ENCODE results near the gene CPNE9. TPM values are rescaled to one million over a fixed set of nuclear protein-coding genes. Genes with fewer than 3 reads are reported as not detected.

CPNE9 gene
- under 1 TPM in 4 of 5 donors, not detected in 1; 0.05 to 0.27 (median 0.23) TPM for polyA plus RNA-seq (ENCODE audit: insufficient read depth in 1 of 5, insufficient read length in 5 of 5, low replicate concordance in 1 of 5)
- long read RNA-seq, donor 1: 0 reads
- long read RNA-seq, donor 2: 0 reads
- long read RNA-seq, donor 3: 0 reads
- long read RNA-seq, donor 4: 0 reads
- long read RNA-seq, donor 5: 0 reads
- long read RNA-seq, donor 6: 0 reads
- long read RNA-seq, donor 7: 0 reads
- long read RNA-seq, donor 8: 0 reads

DNA sequence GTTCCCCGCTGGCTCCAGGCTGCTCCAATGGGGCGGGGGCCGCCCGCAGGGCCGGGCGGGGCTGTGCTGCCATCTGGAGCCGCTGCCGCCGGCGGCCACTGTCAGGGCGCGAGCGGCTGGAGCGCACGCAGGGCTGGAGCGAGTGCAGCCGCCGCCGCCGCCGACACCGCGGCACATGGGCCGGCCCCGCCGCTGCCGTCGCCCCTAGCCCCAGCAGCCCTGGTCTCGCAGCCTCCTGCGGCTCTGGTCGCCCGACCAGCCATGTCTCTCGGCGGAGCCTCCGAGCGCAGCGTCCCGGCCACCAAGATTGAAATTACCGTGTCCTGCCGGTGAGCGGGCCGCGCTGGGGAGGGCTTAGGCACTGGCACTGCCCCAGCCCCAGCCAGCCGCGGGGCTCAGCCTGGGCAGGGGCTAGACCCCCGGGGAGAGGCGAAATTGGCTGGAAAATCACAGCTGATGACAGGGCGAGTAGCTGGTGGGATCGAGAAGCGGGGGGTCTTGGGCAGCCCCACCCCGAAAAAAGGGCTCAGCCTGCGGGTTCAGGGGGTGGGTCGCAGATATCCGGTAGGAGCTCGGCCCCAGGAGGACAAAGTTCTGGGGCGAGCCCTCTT is at the start of gene CPNE9:
CPNE9 (plus strand) TSS at position 98 of the 611 bp plus-strand sequence; CDS start at position 262, 164 bp downstream.
- DNase-seq: no peak

GRCh38 chr3:9659849-9660248 is 43.8 kb upstream of the CPNE9 start:
- DNase-seq: no peak

DNA sequence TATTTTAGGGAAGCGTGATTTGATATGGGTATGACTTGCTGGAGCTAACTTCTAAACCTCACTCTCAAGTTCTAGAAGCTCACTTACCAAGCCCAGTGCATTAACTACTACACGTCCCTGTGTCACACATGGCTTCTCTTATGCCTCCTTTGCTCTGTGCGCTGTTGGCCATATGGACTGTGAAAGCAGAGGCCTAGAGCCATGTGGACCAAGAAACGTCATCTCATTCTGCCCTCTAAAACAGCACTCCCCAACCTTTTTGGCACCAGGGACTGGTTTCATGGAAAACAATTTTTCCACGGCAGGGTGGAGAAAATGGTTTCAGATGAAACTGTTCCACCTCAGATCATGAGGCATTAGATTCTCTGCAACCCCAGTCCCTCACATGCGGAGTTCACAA is 42.7 kb upstream of the CPNE9 start:
- no peak for DNase-seq

DNA sequence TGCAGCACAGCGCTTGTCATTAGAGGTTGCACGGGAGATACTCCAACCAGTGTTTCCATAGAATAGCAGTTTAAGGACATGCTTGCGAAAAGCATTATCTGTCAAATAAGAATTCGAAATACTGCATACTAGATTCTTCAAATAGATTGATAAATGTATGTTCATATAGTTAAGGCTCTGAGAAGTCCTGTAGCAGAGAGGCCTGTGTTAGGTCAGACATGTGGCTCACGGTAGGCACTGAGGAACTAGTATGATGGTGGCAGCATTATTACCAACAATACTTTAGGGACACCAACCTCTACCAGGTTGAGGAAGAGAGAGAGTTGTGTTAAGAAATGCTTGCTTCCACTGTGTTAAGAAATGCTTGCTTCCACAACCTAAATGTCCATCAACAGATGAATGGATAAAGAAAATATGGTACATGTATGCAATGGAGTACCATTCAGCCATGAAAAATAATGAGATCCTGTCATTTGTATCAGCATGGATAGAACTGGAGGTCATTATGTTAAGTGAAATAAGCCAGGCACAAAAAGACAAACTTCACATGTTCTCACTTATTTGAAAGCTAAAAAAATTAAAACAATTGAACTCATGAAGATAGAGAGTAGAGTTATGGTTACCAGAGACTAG is 39.4 kb upstream of the CPNE9 start:
- DNase-seq: no peak

DNA sequence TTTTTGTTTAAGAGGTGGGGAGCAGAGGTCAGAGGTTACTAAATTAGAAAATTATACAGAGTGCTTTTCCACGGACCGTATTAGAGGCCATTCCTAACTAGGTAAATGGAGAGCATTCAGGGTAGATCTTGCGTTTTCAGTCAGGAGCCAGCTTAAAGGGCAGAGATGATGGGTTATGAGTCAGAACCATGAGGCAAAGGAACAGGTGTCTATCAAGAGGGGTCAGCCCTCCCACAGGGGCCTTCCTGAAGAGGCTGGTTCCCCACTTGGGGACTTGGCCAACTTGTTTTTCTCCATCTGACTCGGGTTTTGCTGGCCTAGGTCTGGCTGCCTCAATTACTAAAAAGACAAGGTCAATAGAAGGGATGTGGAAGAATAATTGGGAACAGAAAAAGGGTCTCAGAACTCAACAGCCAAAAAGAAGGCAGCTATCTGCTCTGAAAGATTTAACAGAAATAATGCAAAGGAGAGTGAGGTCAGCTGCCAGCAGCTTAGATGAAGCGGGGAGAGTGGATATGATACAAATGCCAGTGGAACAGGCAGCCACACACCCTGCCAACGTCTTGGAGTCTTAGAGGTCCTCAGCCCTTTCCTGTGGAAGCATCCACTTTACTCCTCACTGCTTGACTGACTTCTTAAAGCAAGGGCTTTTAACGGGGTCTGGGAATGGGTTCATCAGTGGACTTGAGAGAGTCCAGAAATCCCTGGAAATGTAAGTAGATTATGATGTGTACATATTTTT is 36.8 kb upstream of the CPNE9 start:
- DNase-seq: no peak

GRCh38 chr3:9669277-9669676 is 34.4 kb upstream of the CPNE9 start:
- no peak for DNase-seq

GRCh38 chr3:9669720-9670432 is 33.8 kb upstream of the CPNE9 start:
- DNase-seq: peak in 1 of 2 donors; percentile 2

- DNase-seq: no peak
Observed at GRCh38 chr3:9673082-9673481, 30.6 kb upstream of the CPNE9 start.

- DNase-seq: no peak
Observed at GRCh38 chr3:9673752-9674151, 29.9 kb upstream of the CPNE9 start.

GRCh38 chr3:9675736-9676290 is 27.8 kb upstream of the CPNE9 start:
- DNase-seq: no peak

DNA sequence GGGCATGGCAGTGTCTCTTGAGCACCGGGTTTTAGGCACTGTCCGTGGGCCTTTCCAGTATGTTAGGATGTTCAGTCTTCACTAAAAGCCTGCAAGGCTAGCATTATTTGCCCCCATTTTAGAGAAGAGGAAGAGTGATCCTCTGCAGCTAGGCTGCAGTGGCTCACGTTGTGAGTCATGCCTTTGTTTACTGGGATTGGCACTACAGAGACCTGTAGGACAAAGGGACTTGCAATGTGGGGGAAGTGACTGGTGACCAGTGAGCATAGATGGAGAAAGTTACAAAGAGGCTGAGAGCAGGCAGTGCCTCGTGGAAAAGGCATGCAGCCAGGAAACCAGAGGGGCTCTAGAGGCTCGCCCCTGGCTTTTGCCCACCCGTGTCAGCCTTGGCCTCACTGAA is 26.8 kb upstream of the CPNE9 start:
- no peak for DNase-seq

GRCh38 chr3:9678493-9678892 is 25.1 kb upstream of the CPNE9 start:
- no peak for DNase-seq

- DNase-seq: no peak
Observed at GRCh38 chr3:9679476-9680080, 24.1 kb upstream of the CPNE9 start.

GRCh38 chr3:9681011-9681722 is 22.5 kb upstream of the CPNE9 start:
- DNase-seq: no peak

- DNase-seq: no peak
Observed at GRCh38 chr3:9681723-9682081, 21.9 kb upstream of the CPNE9 start.

DNA sequence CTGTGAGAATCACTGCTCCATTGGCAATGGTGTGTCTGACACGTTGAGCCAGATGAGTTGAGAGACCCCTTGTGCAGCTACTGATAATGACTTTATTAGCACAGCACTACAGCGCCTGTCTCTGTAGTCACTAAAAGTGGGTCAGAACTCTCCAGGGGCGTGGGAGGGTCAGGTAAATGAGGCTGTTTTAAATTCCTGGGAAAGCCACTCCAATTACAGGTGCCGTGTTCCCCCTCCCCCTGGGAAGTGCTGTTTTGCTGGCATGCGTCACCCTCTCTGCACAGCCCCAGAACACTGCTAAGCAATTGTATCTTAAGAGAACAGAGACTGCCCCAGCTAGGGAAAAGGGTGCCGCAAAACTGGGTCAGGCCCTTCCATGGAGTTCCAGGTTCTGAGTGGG is 21.5 kb upstream of the CPNE9 start:
- no peak for DNase-seq

GRCh38 chr3:9683426-9683825 is 20.2 kb upstream of the CPNE9 start:
- no peak for DNase-seq

GRCh38 chr3:9685216-9686049 is 18.2 kb upstream of the CPNE9 start:
- no peak for DNase-seq

DNA sequence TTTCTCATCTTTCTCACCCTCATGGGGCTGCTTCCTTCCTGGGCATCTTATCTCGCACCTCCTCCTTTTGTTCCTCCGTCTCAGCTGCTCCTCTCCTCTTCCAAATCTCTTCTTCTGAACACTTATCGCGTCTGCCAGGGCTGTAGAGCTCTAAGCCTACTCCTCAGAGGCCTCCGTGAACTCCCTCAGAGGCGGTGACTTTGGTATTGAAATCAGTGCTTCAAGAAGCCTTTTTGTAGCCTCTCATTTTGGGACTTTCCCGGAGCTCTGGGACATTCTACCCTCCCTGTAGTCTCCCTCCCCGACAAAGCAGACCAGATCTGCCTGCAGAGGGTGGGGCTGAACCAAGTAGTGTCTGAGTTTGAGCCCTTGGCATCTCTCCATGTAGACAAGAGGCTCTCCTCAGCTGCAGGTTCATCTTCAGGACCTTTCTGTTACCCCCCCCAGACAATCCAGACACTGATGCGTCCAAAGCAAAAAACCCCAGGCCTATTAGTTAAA is 17.5 kb upstream of the CPNE9 start:
- no peak for DNase-seq

Measured in right lung (tissue), 10 donors.